HepG2 (cell line): ENCODE results near the gene CNOT2.

Experiments used
- EZH2 ChIP-seq: conservative IDR thresholded peaks from 2 replicates; pipeline ENCODE4 v1.6.1; 2012; ENCODE audit warnings: mild to moderate bottlenecking, low read depth, low read length, moderate library complexity
- HES4 ChIP-seq: sonication (generic); formaldehyde crosslinking; IDR thresholded peaks from 2 replicates; pipeline ENCODE4 v1.9.0; 2021; ENCODE audit warnings: mild to moderate bottlenecking, missing genetic modification reagents, borderline replicate concordance
- KLF6 ChIP-seq: IDR thresholded peaks from 2 replicates; pipeline ENCODE4 v1.8.0; 2016; ENCODE audit warnings: missing biosample characterization, missing genetic modification reagents
- LCORL ChIP-seq, 2 experiments: fragments of 450-650 bp in 1 of 2; sonication (generic) in 1 of 2; formaldehyde crosslinking in 1 of 2; IDR thresholded peaks; 2 replicates each; pipeline versions ENCODE4 v1.5.0 to v1.6.1; 2017 to 2020; ENCODE audit warnings: antibody characterized with exemption in 1 of 2, missing genetic modification reagents in 1 of 2
- NCOA1 ChIP-seq: sonication (generic); formaldehyde crosslinking; IDR thresholded peaks from 2 replicates; pipeline ENCODE4 v1.9.0; 2021; ENCODE audit warnings: missing genetic modification reagents
- RFXAP ChIP-seq: sonication (generic); formaldehyde crosslinking; IDR thresholded peaks from 2 replicates; pipeline ENCODE4 v1.4.0; 2020; ENCODE audit warnings: missing genetic modification reagents, borderline replicate concordance
- SOX13 ChIP-seq, 3 experiments: fragments of 450-650 bp in 1 of 3; sonication (generic) in 1 of 3; formaldehyde crosslinking in 1 of 3; IDR thresholded peaks in 2 of 3; conservative IDR thresholded peaks in 1 of 3; 2 replicates each; pipeline versions ENCODE4 v1.5.0 to v1.6.1; 2016 to 2020; ENCODE audit warnings: antibody characterized with exemption in 1 of 3, mild to moderate bottlenecking in 1 of 3, missing compliant biosample characterization in 1 of 3, missing genetic modification reagents in 1 of 3, moderate library complexity in 1 of 3
- ZBTB33 ChIP-seq: sonication (generic); formaldehyde crosslinking; IDR thresholded peaks from 2 replicates; pipeline ENCODE4 v1.4.0; 2020; ENCODE audit warnings: missing genetic modification reagents
- ZNF512B ChIP-seq: sonication (generic); formaldehyde crosslinking; IDR thresholded peaks from 2 replicates; pipeline ENCODE4 v1.5.1; 2020; ENCODE audit warnings: missing genetic modification reagents, mild to moderate bottlenecking, borderline replicate concordance
- ZNF839 ChIP-seq: sonication (generic); formaldehyde crosslinking; IDR thresholded peaks from 2 replicates; pipeline ENCODE4 v1.4.0; 2020; ENCODE audit warnings: missing genetic modification reagents, mild to moderate bottlenecking, borderline replicate concordance
- TF ChIP-seq, protein P1 (sequence below): sonication (generic); formaldehyde crosslinking; IDR thresholded peaks from 2 replicates; pipeline ENCODE4 v1.4.0; 2020; ENCODE audit warnings: missing genetic modification reagents
- TF ChIP-seq, protein P2 (sequence below): sonication (generic); formaldehyde crosslinking; IDR thresholded peaks from 2 replicates; pipeline ENCODE4 v1.5.0; 2020; ENCODE audit warnings: mild to moderate bottlenecking, missing genetic modification reagents, moderate library complexity

DNA sequence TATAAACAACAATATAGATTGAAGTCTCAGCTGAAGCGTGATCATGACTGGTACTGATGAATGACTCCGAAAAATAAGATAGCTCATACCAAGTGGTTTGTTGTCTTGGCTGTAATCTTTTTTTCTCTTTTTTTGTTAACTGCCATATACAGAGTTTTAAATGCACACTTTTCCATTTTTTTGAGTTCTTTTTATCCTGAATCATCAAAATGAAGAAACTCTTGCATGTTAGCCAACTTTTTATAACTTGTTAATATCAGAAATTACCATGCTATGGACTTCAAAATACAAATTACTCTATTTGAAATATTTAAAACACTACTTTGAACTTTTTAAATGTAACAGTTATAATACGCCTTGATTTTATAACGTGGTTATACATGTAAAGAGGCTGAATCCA lies 112.7 kb downstream of the CNOT2 start:
- TF ChIP-seq EZH2: no peak
- TF ChIP-seq NCOA1 (CRISPR knock-in tag): no peak
- TF ChIP-seq ZBTB33 (CRISPR knock-in tag): no peak
- TF ChIP-seq, protein P1, sequence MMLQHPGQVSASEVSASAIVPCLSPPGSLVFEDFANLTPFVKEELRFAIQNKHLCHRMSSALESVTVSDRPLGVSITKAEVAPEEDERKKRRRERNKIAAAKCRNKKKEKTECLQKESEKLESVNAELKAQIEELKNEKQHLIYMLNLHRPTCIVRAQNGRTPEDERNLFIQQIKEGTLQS (CRISPR knock-in tag): no peak
- no peak for TF ChIP-seq RFXAP
- no peak for TF ChIP-seq HES4 (CRISPR knock-in tag)
- TF ChIP-seq, protein P2, sequence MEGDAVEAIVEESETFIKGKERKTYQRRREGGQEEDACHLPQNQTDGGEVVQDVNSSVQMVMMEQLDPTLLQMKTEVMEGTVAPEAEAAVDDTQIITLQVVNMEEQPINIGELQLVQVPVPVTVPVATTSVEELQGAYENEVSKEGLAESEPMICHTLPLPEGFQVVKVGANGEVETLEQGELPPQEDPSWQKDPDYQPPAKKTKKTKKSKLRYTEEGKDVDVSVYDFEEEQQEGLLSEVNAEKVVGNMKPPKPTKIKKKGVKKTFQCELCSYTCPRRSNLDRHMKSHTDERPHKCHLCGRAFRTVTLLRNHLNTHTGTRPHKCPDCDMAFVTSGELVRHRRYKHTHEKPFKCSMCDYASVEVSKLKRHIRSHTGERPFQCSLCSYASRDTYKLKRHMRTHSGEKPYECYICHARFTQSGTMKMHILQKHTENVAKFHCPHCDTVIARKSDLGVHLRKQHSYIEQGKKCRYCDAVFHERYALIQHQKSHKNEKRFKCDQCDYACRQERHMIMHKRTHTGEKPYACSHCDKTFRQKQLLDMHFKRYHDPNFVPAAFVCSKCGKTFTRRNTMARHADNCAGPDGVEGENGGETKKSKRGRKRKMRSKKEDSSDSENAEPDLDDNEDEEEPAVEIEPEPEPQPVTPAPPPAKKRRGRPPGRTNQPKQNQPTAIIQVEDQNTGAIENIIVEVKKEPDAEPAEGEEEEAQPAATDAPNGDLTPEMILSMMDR (CRISPR knock-in tag): no peak
- no peak for TF ChIP-seq ZNF512B (CRISPR knock-in tag)
- no peak for TF ChIP-seq LCORL (IDR thresholded peaks at IDR 0.05)
- no peak for TF ChIP-seq LCORL (CRISPR knock-in tag; IDR thresholded peaks at IDR 0.05)
- TF ChIP-seq ZNF839 (CRISPR knock-in tag): no peak
- TF ChIP-seq SOX13 (IDR thresholded peaks at IDR 0.05): no peak
- TF ChIP-seq SOX13 (CRISPR knock-in tag; conservative IDR thresholded peaks at IDR 0.05 in 1 of 2, IDR thresholded peaks at IDR 0.05 in 1 of 2): no peak
- TF ChIP-seq KLF6 (CRISPR knock-in tag): no peak
